Measurements from ENCODE around the gene TSPAN32. TPM values are rescaled to one million over a fixed set of nuclear protein-coding genes. Genes with fewer than 3 reads are reported as not detected.
A peak's percentile ranks its signal among the peaks of the same experiment; 100 is the strongest.

The TSPAN32 gene
- total RNA-seq, 3 donors from 2014 or later (not counting 1 experiment from before 2014, with no cell fraction given) = 268 to 327 (median 299) TPM

- ATAC-seq = peak; percentile 8 to 23 (median 22)
- H3K4me1 Mint-ChIP-seq = peaks cover 17 to 57% of the 10 kb centered on the region in 2 donors
- Histone ChIP-seq H3K9me3 (ENCODE audit: control insufficient read depth, insufficient read depth, low read length) (no peaks in the 10 kb centered on the region), H3K4me3 (ENCODE audit: low read length) (peak overlapping the region; percentile 26), H3K4me1 (ENCODE audit: control insufficient read depth, insufficient read depth, low read length) (peaks cover 70% of the 10 kb centered on the region), H3K27ac (ENCODE audit: low read length) (peak overlapping the region; percentile 86), H3K36me3 (ENCODE audit: control insufficient read depth, insufficient read depth, low read length) (peaks cover 11% of the 10 kb centered on the region), H3K27me3 (ENCODE audit: control insufficient read depth, insufficient read depth, low read length) (no peaks in the 10 kb centered on the region)
- H3K4me3 Mint-ChIP-seq = peak overlapping the region; percentile 98
- H3K36me3 Mint-ChIP-seq = no peaks in the 10 kb centered on the region
- H3K9me3 Mint-ChIP-seq = no peaks in the 10 kb centered on the region
- WGBS (ENCODE audit: insufficient coverage) = 7% methylated on average over 10 of the region's 12 CpGs
- no peaks in the 10 kb centered on the region for H3K27me3 Mint-ChIP-seq (ENCODE audit: low read depth in 2 of 2)
- peak; percentile 30 to 58 for DNase-seq
- no peak for TF ChIP-seq CTCF (IDR thresholded peaks at IDR 0.05)
- H3K27ac Mint-ChIP-seq = peak overlapping the region; percentile 86 to 96
- intact Hi-C loops (cut with micrococcal nuclease) = loop anchor here (1.0 kb wide), 1 partner anchor 114 kb away; no protein-coding TSS in a partner anchor
Observed at GRCh38 chr11:2305788-2306451, 4.1 kb downstream of the TSPAN32 start.

DNA sequence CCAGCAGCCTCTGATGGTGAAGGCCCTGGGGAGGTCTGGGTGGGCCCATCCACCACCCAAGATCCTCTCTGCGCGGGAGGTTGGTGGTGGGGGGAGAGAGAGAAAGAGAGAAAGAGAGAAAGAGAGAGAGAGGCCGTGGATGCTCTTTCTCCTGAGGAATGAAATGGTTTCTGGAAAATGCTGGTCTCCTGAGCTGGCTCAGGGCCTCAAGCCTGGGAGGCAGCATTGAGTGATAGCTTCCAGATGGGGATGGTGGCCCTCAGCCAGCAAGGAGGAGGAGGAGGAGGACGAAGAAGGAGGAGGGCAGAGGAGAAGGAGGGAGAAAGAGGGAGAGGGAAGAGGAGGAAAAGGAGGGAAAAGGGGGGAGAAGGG, 4.6 kb downstream of the TSPAN32 start:
- no peaks in the 10 kb centered on the region for H3K9me3 ChIP-seq (ENCODE audit: control insufficient read depth, insufficient read depth, low read length)
- intact Hi-C loops (cut with micrococcal nuclease) = no loop called here
- H3K27me3 ChIP-seq (ENCODE audit: control insufficient read depth, insufficient read depth, low read length) = no peaks in the 10 kb centered on the region
- H3K36me3 ChIP-seq (ENCODE audit: control insufficient read depth, insufficient read depth, low read length) = peaks cover 11% of the 10 kb centered on the region
- H3K27ac ChIP-seq (ENCODE audit: low read length) = peak overlapping the region; percentile 86
- no peak for TF ChIP-seq CTCF (IDR thresholded peaks at IDR 0.05)
- Mint-ChIP-seq H3K27me3 (ENCODE audit: low read depth in 2 of 2) (no peaks in the 10 kb centered on the region), H3K36me3 (no peaks in the 10 kb centered on the region), H3K4me1 (peaks cover 17 to 57% of the 10 kb centered on the region in 2 donors), H3K4me3 (peak overlapping the region; percentile 98), H3K9me3 (no peaks in the 10 kb centered on the region), H3K27ac (peak overlapping the region; percentile 86 to 96)
- WGBS (ENCODE audit: insufficient coverage) = 18% methylated on average over 4 of the region's 4 CpGs
- H3K4me1 ChIP-seq (ENCODE audit: control insufficient read depth, insufficient read depth, low read length) = peaks cover 66% of the 10 kb centered on the region
- ATAC-seq (no peak), DNase-seq (no peak)
- H3K4me3 ChIP-seq (ENCODE audit: low read length) = peak overlapping the region; percentile 26

DNA sequence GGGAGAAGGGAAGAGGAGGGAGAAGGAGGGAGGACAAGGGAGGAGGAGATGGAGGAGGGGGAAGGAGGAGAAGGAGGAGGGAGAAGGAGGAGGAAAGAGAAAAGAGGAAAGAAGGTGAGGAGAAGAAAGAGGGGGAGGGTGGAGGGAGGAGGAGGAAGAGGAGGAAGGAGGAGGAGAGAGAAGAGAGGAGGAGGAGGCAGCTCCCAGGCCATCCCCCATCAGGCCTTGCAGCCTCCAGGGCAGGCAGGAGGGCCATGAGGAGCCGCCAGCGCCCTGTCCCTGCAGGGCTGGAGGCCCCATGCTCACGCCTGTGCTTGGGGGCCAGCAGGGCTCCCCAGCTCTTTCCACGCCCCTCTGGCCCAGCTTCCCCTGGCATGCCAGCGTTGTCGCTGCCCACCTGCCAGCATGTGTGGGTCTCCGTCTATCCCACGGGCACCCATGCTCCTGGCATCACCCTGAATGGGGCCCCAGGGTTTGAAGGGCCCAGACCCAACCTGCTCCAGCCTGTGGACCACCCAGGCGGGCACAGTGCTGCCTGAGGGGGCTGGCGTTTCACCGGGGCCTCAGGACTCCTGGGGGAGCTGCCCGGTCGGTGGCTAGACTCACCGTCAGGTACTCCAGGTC, 5.2 kb downstream of the TSPAN32 start:
- no peaks in the 10 kb centered on the region for H3K27me3 ChIP-seq (ENCODE audit: control insufficient read depth, insufficient read depth, low read length)

More for the DNA sequence above, 5.2 kb downstream of the TSPAN32 start:
- no peaks in the 10 kb centered on the region for H3K36me3 Mint-ChIP-seq
- intact Hi-C loops (cut with micrococcal nuclease) = no loop called here
- H3K4me1 Mint-ChIP-seq = peaks cover 17 to 58% of the 10 kb centered on the region in 2 donors
- Histone ChIP-seq H3K4me3 (ENCODE audit: low read length) (no peak overlapping the region), H3K4me1 (ENCODE audit: control insufficient read depth, insufficient read depth, low read length) (peaks cover 64% of the 10 kb centered on the region), H3K27ac (ENCODE audit: low read length) (peak overlapping the region; percentile 86), H3K9me3 (ENCODE audit: control insufficient read depth, insufficient read depth, low read length) (no peaks in the 10 kb centered on the region), H3K36me3 (ENCODE audit: control insufficient read depth, insufficient read depth, low read length) (peaks cover 11% of the 10 kb centered on the region)
- DNase-seq = no peak
- 73% methylated on average over 14 of the region's 14 CpGs for WGBS (ENCODE audit: insufficient coverage)
- peak overlapping the region; percentile 98 for H3K4me3 Mint-ChIP-seq
- H3K27me3 Mint-ChIP-seq (ENCODE audit: low read depth in 2 of 2) = no peaks in the 10 kb centered on the region
- no peak for ATAC-seq
- H3K27ac Mint-ChIP-seq = peak overlapping the region; percentile 86 to 96
- no peaks in the 10 kb centered on the region for H3K9me3 Mint-ChIP-seq
- TF ChIP-seq CTCF (IDR thresholded peaks at IDR 0.05) = no peak
